Endodermal cell (in vitro differentiated cells): ENCODE measurements around the gene MTCP1. TPM values are rescaled to one million over a fixed set of nuclear protein-coding genes. Genes with fewer than 3 reads are reported as not detected.

Experiments
- DNase-seq: peaks from one replicate; pipeline ENCODE4 v3.0.0-alpha.2; 2017
- H3K27ac ChIP-seq: 2 replicates; pipeline ENCODE4 v1.5.1; 2013; ENCODE audit warnings: mild to moderate bottlenecking, low read depth, low read length, moderate library complexity
- H3K27me3 ChIP-seq: 2 replicates; pipeline ENCODE4 v1.6.1; 2013; ENCODE audit warnings: mild to moderate bottlenecking, low read length, moderate library complexity; ENCODE audit not compliant: insufficient read depth, control insufficient read depth, poor library complexity, severe bottlenecking
- H3K36me3 ChIP-seq: 2 replicates; pipeline ENCODE4 v1.7.0; 2013; ENCODE audit warnings: mild to moderate bottlenecking, low read length, moderate library complexity; ENCODE audit not compliant: control insufficient read depth, insufficient read depth
- H3K4me1 ChIP-seq: one replicate; pipeline ENCODE4 v1.7.0; 2013; ENCODE audit warnings: low read length; ENCODE audit not compliant: control insufficient read depth, insufficient read depth
- H3K4me3 ChIP-seq: 2 replicates; pipeline ENCODE4 v1.5.1; 2013; ENCODE audit warnings: mild to moderate bottlenecking, low read length, moderate library complexity
- H3K9ac ChIP-seq: 2 replicates; pipeline ENCODE4 v1.6.1; 2013; ENCODE audit warnings: mild to moderate bottlenecking, low read length, moderate library complexity; ENCODE audit not compliant: poor library complexity, severe bottlenecking; ENCODE audit errors: extremely low read depth
- H3K9me3 ChIP-seq: 2 replicates; pipeline ENCODE4 v1.6.1; 2013; ENCODE audit warnings: mild to moderate bottlenecking, low read length, moderate library complexity; ENCODE audit not compliant: control insufficient read depth
- H3K27ac Mint-ChIP-seq: 2 replicates; pipeline ENCODE4 v1.8.0; 2020; ENCODE audit warnings: mixed read lengths
- H3K27me3 Mint-ChIP-seq: 2 replicates; pipeline ENCODE4 v1.8.0; 2021; ENCODE audit warnings: mild to moderate bottlenecking, mixed read lengths; ENCODE audit not compliant: insufficient read depth
- H3K36me3 Mint-ChIP-seq: 2 replicates; pipeline ENCODE4 v1.8.0; 2020; ENCODE audit warnings: low read depth, mixed read lengths
- H3K4me1 Mint-ChIP-seq: 2 replicates; pipeline ENCODE4 v1.8.0; 2020; ENCODE audit warnings: mixed read lengths
- H3K4me3 Mint-ChIP-seq: 2 replicates; pipeline ENCODE4 v1.8.0; 2020; ENCODE audit warnings: mild to moderate bottlenecking, moderate library complexity, mixed read lengths
- H3K9me3 Mint-ChIP-seq: 2 replicates; pipeline ENCODE4 v1.8.0; 2020; ENCODE audit warnings: mild to moderate bottlenecking, mixed read lengths
- CTCF ChIP-seq: fragments of 200-600 bp; sonication (generic); conservative IDR thresholded peaks from 2 replicates; pipeline ENCODE4 v1.5.0; 2021; ENCODE audit warnings: antibody characterized with exemption, mild to moderate bottlenecking
- WGBS, 2 experiments: methylation state at CpG; one replicate each; pipeline versions ENCODE4 v1.1.5 to v1.1.7; 2013; ENCODE audit warnings: missing lambda C conversion rate in 2 of 2, mixed read lengths in 1 of 2; ENCODE audit not compliant: insufficient coverage in 1 of 2, insufficient read length in 1 of 2; 5-methylcytosine and 5-hydroxymethylcytosine counted together
- total RNA-seq, 2 donors: library from RNA; stranded (reverse); fragmentation: NEBNext Ultra II Directional in 1 of 2; extraction: Animal tissue kit (Norgen Biotek cat#: 25700) in 1 of 2; gene quantifications; 2 replicates in 1 of 2; 3 replicates in 1 of 2; pipeline ENCODE4 v1.2.1, GENCODE V29; 2021

Gene MTCP1
- total RNA-seq, 2 donors from 2014 or later = 12.6 to 17.4 TPM

DNA sequence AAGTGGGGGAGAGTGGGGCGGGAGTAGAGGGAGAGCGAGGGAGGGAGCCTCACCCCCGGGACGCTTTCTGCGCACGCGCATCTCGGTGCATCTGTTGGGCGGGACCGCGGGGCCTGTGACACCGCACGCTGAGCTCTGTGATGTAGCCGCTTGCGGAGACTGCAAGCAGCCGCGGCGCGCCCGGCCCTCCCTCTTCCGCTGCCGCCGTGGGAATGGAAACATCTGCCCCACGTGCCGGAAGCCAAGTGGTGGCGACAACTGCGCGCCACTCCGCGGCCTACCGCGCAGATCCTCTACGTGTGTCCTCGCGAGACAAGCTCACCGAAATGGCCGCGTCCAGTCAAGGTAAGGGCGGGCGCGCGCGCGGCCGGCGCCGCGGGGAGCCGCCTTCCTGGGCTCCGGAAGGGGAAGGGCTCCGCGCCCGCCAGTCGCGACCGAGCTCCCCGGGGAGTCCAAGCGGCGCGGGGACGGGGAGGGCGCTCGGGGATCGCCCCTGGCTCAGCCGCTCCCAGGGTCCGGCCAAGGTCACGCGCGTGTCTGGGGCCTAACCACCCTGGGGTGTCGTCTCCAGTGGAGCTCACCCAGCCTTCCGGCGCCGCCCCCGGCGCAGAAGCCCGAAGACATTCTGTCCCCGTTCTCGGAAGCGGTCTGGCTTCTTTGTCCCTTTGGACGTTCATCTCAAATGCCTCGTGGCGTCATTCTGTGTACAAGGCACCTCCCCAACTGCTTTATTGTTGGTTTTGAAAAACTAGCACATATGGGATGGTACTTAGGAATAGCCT, 44.0 kb downstream of the MTCP1 start, which contains the start of gene FUNDC2:
Gene FUNDC2, plus strand, starts transcription at position 118 of the 782 bp plus-strand sequence. Its CDS starts 95 bp downstream, at position 213.
- Histone ChIP-seq H3K4me3 (peak within 1 kb of the TSS; percentile 89), H3K9ac (peak within 1 kb of the TSS; percentile 89), H3K36me3 (no peaks in the 10 kb centered on the region), H3K4me1 (no peaks in the 10 kb centered on the region), H3K27ac (peak within 1 kb of the TSS; percentile 93), H3K27me3 (no peaks in the 10 kb centered on the region), H3K9me3 (no peaks in the 10 kb centered on the region)
- Mint-ChIP-seq H3K4me3 (peak within 1 kb of the TSS; percentile 75), H3K27ac (peak within 1 kb of the TSS; percentile 93), H3K27me3 (no peaks in the 10 kb centered on the region), H3K36me3 (peaks cover 2% of the 10 kb centered on the region), H3K9me3 (peaks cover 48% of the 10 kb centered on the region), H3K4me1 (peaks cover 10% of the 10 kb centered on the region)
- WGBS, 2 experiments = 0% methylated on average over 4 to 80 of the region's 82 CpGs
- no peak for TF ChIP-seq CTCF
- DNase-seq = peak; percentile 91

DNA sequence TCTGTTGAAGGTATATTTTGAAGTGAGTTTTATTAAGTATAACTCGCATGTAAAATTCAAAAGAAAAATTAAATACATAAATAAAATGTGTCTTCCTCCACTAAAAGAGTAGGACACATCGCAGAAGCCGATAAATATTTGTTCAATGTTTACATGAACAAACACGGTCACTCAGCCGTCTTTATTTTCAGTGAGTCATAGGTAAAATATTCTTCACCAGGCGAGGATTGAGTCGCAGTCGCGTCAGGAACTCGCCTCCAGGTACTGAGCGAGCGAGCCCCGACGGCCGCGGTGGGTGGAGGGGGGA, 44.6 kb downstream of the MTCP1 start:
- Histone ChIP-seq H3K36me3 (no peaks in the 10 kb centered on the region), H3K4me3 (peak overlapping the region; percentile 89), H3K4me1 (no peaks in the 10 kb centered on the region), H3K27ac (peak overlapping the region; percentile 93), H3K9ac (peak overlapping the region; percentile 89), H3K9me3 (no peaks in the 10 kb centered on the region), H3K27me3 (no peaks in the 10 kb centered on the region)
- no peak for TF ChIP-seq CTCF
- Mint-ChIP-seq H3K4me3 (peak overlapping the region; percentile 75), H3K27me3 (no peaks in the 10 kb centered on the region), H3K4me1 (peaks cover 10% of the 10 kb centered on the region), H3K27ac (peak overlapping the region; percentile 93), H3K36me3 (no peaks in the 10 kb centered on the region), H3K9me3 (peaks cover 48% of the 10 kb centered on the region)
- no peak for DNase-seq
- 2% methylated on average over 15 of the region's 16 CpGs; no CpG with 5 or more reads in 1 of the 2 experiments for WGBS, 2 experiments

GRCh38 chrX:155023907-155024833, 46.8 kb downstream of the MTCP1 start:
- 96% methylated on average over 5 of the region's 6 CpGs; no CpG with 5 or more reads in 1 of the 2 experiments for WGBS, 2 experiments
- no peak for TF ChIP-seq CTCF
- peaks cover 10% of the 10 kb centered on the region for H3K4me1 Mint-ChIP-seq
- H3K36me3 ChIP-seq = no peaks in the 10 kb centered on the region
- no peaks in the 10 kb centered on the region for H3K36me3 Mint-ChIP-seq
- H3K27ac ChIP-seq = no peak overlapping the region
- no peaks in the 10 kb centered on the region for H3K9me3 ChIP-seq
- no peak for DNase-seq
- no peak overlapping the region for H3K9ac ChIP-seq
- H3K27me3 Mint-ChIP-seq = no peaks in the 10 kb centered on the region
- H3K4me3 Mint-ChIP-seq = no peak overlapping the region
- no peaks in the 10 kb centered on the region for H3K4me1 ChIP-seq
- no peak overlapping the region for H3K27ac Mint-ChIP-seq
- no peaks in the 10 kb centered on the region for H3K27me3 ChIP-seq
- no peak overlapping the region for H3K4me3 ChIP-seq
- H3K9me3 Mint-ChIP-seq = peaks cover 39% of the 10 kb centered on the region
